Natural killer cell (primary cell): ENCODE data around the gene GRID2. TPM values are rescaled to one million over a fixed set of nuclear protein-coding genes. Genes with fewer than 3 reads are reported as not detected.

Experiments used
- ATAC-seq, 3 donors: fragments of 150-1000 bp in 2 of 3; fragments of 200-7000 bp in 1 of 3; cut with Tn5 transposase; 1 replicate in 1 of 3; 2 replicates in 2 of 3; pipeline ENCODE4 v1.10.0; 2021; ENCODE audit warnings: mild to moderate bottlenecking in 2 of 3, moderate library complexity in 2 of 3
- DNase-seq, 2 donors: peaks; one replicate each; pipeline versions ENCODE4 v3.0.0 to v3.0.0-alpha.2; 2013 to 2021; ENCODE audit warnings: mixed read lengths in 1 of 2
- H3K27ac ChIP-seq: one replicate; pipeline ENCODE4 v1.5.1; 2013; ENCODE audit warnings: mild to moderate bottlenecking, low read length
- H3K27me3 ChIP-seq: one replicate; pipeline ENCODE4 v1.6.1; 2013; ENCODE audit warnings: low read length; ENCODE audit not compliant: control insufficient read depth, insufficient read depth
- H3K36me3 ChIP-seq: one replicate; pipeline ENCODE4 v1.6.1; 2013; ENCODE audit warnings: low read length; ENCODE audit not compliant: control insufficient read depth, insufficient read depth
- H3K4me1 ChIP-seq: one replicate; pipeline ENCODE4 v1.6.1; 2013; ENCODE audit warnings: low read length; ENCODE audit not compliant: control insufficient read depth, insufficient read depth
- H3K4me3 ChIP-seq: one replicate; pipeline ENCODE4 v1.5.1; 2013; ENCODE audit warnings: low read length
- H3K9me3 ChIP-seq: one replicate; pipeline ENCODE4 v1.6.1; 2013; ENCODE audit warnings: low read length; ENCODE audit not compliant: control insufficient read depth, insufficient read depth
- H3K27ac Mint-ChIP-seq, 2 donors: one replicate each; pipeline ENCODE4 v1.8.0; 2022; ENCODE audit warnings: mild to moderate bottlenecking in 2 of 2, mixed read lengths in 2 of 2, moderate library complexity in 1 of 2
- H3K27me3 Mint-ChIP-seq, 2 donors: one replicate each; pipeline ENCODE4 v1.8.0; 2022; ENCODE audit warnings: low read depth in 2 of 2, mixed read lengths in 2 of 2
- H3K36me3 Mint-ChIP-seq: one replicate; pipeline ENCODE4 v1.8.0; 2022; ENCODE audit warnings: mixed read lengths
- H3K4me1 Mint-ChIP-seq, 2 donors: one replicate each; pipeline ENCODE4 v1.8.0; 2022; ENCODE audit warnings: mixed read lengths in 2 of 2
- H3K4me3 Mint-ChIP-seq: one replicate; pipeline ENCODE4 v1.8.0; 2022; ENCODE audit warnings: mild to moderate bottlenecking, moderate library complexity, mixed read lengths
- H3K9me3 Mint-ChIP-seq, 2 donors: one replicate each; pipeline ENCODE4 v1.8.0; 2022; ENCODE audit warnings: mixed read lengths in 2 of 2
- CTCF ChIP-seq: fragments of 200-600 bp; IDR thresholded peaks from one replicate; pipeline ENCODE4 v1.8.0; 2022; ENCODE audit warnings: antibody characterized with exemption
- WGBS: methylation state at CpG from one replicate; pipeline ENCODE4 v1.1.7; 2013; ENCODE audit warnings: missing lambda C conversion rate; ENCODE audit not compliant: insufficient coverage; 5-methylcytosine and 5-hydroxymethylcytosine counted together
- intact Hi-C: fragments of 100-400 bp; cut with micrococcal nuclease; formaldehyde crosslinking; loops from one replicate; pipeline ENCODE4 v1.14.2; 2022
- total RNA-seq, 4 donors: library from RNA; stranded (reverse); fragments of 120-200 nt in 1 of 4; gene quantifications; one replicate each; pipeline versions ENCODE4 v1.2.3 to v1.2.4, GENCODE V29; 2013 to 2022

GRID2 gene
- total RNA-seq, 3 donors from 2014 or later (not counting 1 experiment from before 2014, with no cell fraction given) = not detected

- no peak overlapping the region for H3K27ac Mint-ChIP-seq
- intact Hi-C loops = no loop called here
- ATAC-seq = no peak
Measured at GRCh38 chr4:93710101-93710846, 1406.5 kb downstream of the GRID2 start.

GRCh38 chr4:93710847-93711430 is 1407.2 kb downstream of the GRID2 start:
- Mint-ChIP-seq H3K9me3 (peaks cover 12 to 19% of the 10 kb centered on the region in 2 donors), H3K27ac (no peak overlapping the region), H3K4me3 (no peak overlapping the region), H3K4me1 (no peaks in the 10 kb centered on the region), H3K27me3 (no peaks in the 10 kb centered on the region), H3K36me3 (no peaks in the 10 kb centered on the region)
- Histone ChIP-seq H3K9me3 (no peaks in the 10 kb centered on the region), H3K4me3 (no peak overlapping the region), H3K4me1 (no peaks in the 10 kb centered on the region), H3K27ac (no peak overlapping the region), H3K36me3 (no peaks in the 10 kb centered on the region), H3K27me3 (no peaks in the 10 kb centered on the region)
- ATAC-seq (no peak), DNase-seq (no peak)
- TF ChIP-seq CTCF = no peak
- WGBS = 83% methylated on average over 2 of the region's 2 CpGs
- intact Hi-C loops = no loop called here

More at GRCh38 chr4:93710101-93710846, 1406.5 kb downstream of the GRID2 start:
- Mint-ChIP-seq H3K27me3 (no peaks in the 10 kb centered on the region), H3K9me3 (peaks cover 12 to 19% of the 10 kb centered on the region in 2 donors), H3K4me3 (no peak overlapping the region), H3K4me1 (no peaks in the 10 kb centered on the region), H3K36me3 (no peaks in the 10 kb centered on the region)
- Histone ChIP-seq H3K4me1 (no peaks in the 10 kb centered on the region), H3K4me3 (no peak overlapping the region), H3K27me3 (no peaks in the 10 kb centered on the region), H3K36me3 (no peaks in the 10 kb centered on the region), H3K9me3 (no peaks in the 10 kb centered on the region), H3K27ac (no peak overlapping the region)
- TF ChIP-seq CTCF = no peak
- 87% methylated on average over 6 of the region's 6 CpGs for WGBS
- no peak for DNase-seq

DNA sequence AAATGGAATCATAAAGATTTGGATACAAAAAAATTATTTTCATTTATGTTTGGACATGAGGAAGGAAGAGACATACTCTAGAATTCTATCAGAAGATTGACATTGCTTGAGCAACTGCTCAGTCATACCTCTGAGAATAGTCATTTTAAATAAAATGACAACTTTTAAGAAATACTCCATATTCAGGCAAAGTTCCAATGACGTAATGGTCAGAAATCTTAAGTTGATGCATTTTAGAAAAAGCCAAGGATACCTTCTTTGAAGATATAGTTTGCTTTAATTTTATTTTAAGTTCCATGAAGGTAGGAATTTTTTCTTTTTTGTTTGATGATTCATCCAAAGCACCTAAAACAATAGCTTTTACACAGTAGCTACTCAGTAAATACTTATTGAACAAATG is 1414.5 kb downstream of the GRID2 start:
- intact Hi-C loops = no loop called here

More for the DNA sequence above, 1414.5 kb downstream of the GRID2 start:
- H3K4me3 Mint-ChIP-seq = no peak overlapping the region
- Histone ChIP-seq H3K4me3 (no peak overlapping the region), H3K36me3 (no peaks in the 10 kb centered on the region), H3K27ac (no peak overlapping the region), H3K27me3 (no peaks in the 10 kb centered on the region), H3K4me1 (no peaks in the 10 kb centered on the region), H3K9me3 (no peaks in the 10 kb centered on the region)
- H3K27me3 Mint-ChIP-seq = no peaks in the 10 kb centered on the region
- H3K4me1 Mint-ChIP-seq = no peaks in the 10 kb centered on the region
- no peak for DNase-seq
- H3K27ac Mint-ChIP-seq = no peak overlapping the region
- no peaks in the 10 kb centered on the region for H3K36me3 Mint-ChIP-seq
- no peak for TF ChIP-seq CTCF
- ATAC-seq = no peak
- peaks cover 4 to 11% of the 10 kb centered on the region in 2 donors for H3K9me3 Mint-ChIP-seq
- 80% methylated on average over 1 of the region's 1 CpG for WGBS
